ENCODE results near the gene C9orf50. TPM values are rescaled to one million over a fixed set of nuclear protein-coding genes. Genes with fewer than 3 reads are reported as not detected.

The C9orf50 gene
- total RNA-seq, 1 experiment from 2014 or later: not detected

GRCh38 chr9:129572517-129572916 lies 48.4 kb downstream of the C9orf50 start:
- H3K27ac ChIP-seq: no peak overlapping the region
- POLR2A ChIA-PET (ENCODE audit: unreplicated experiment): no interaction called here

GRCh38 chr9:129572052-129572425 lies 48.9 kb downstream of the C9orf50 start:
- CTCF ChIA-PET: interaction anchor here (0.8 kb wide), 1 partner anchor 397 kb away, joined by 3 read pairs; no protein-coding TSS in a partner anchor
- Histone ChIP-seq H3K4me2 (no peak overlapping the region), H3K4me1 (replicated peaks; ENCODE audit: insufficient read depth) (peaks cover 33% of the 10 kb centered on the region), H3K27ac (no peak overlapping the region), H3K4me3 (no peak overlapping the region), H3K79me2 (ENCODE audit: low read depth) (no peaks in the 10 kb centered on the region), H4K20me1 (ENCODE audit: insufficient read depth) (no peaks in the 10 kb centered on the region), H3K27me3 (ENCODE audit: insufficient read depth, low read depth) (no peaks in the 10 kb centered on the region), H3K9me3 (ENCODE audit: insufficient read depth, low read depth) (no peaks in the 10 kb centered on the region), H3F3A (ENCODE audit: insufficient read depth, low read depth) (peaks cover 21% of the 10 kb centered on the region), H2AFZ (no peak overlapping the region), H3K9me2 (ENCODE audit: insufficient read depth) (no peaks in the 10 kb centered on the region), H3K36me3 (ENCODE audit: low read depth) (no peaks in the 10 kb centered on the region)
- DNase-seq: no peak
- POLR2A ChIA-PET (ENCODE audit: unreplicated experiment): no interaction called here
- intact Hi-C loops (cut with micrococcal nuclease; ENCODE audit: unreplicated experiment): no loop called here
- TF ChIP-seq EZH2 (IDR thresholded peaks at IDR 0.05; ENCODE audit: low read depth): no peak
- TF ChIP-seq CTCF (conservative IDR thresholded peaks at IDR 0.05): no peak
- no TSS peak for BruUV-seq (replicated peaks)

More at GRCh38 chr9:129572517-129572916, 48.4 kb downstream of the C9orf50 start:
- no peak overlapping the region for H3K4me2 ChIP-seq
- H3K4me1 ChIP-seq (replicated peaks; ENCODE audit: insufficient read depth): peaks cover 28% of the 10 kb centered on the region
- no peaks in the 10 kb centered on the region for H4K20me1 ChIP-seq (ENCODE audit: insufficient read depth)
- H3F3A ChIP-seq (ENCODE audit: insufficient read depth, low read depth): peaks cover 21% of the 10 kb centered on the region
- no TSS peak for BruUV-seq (replicated peaks)
- no peak for DNase-seq
- no peaks in the 10 kb centered on the region for H3K36me3 ChIP-seq (ENCODE audit: low read depth)
- TF ChIP-seq EZH2 (IDR thresholded peaks at IDR 0.05; ENCODE audit: low read depth) (no peak), CTCF (conservative IDR thresholded peaks at IDR 0.05) (no peak)
- H3K9me2 ChIP-seq (ENCODE audit: insufficient read depth): no peaks in the 10 kb centered on the region
- no peaks in the 10 kb centered on the region for H3K79me2 ChIP-seq (ENCODE audit: low read depth)
- no peak overlapping the region for H3K4me3 ChIP-seq
- H3K27me3 ChIP-seq (ENCODE audit: insufficient read depth, low read depth): no peaks in the 10 kb centered on the region
- intact Hi-C loops (cut with micrococcal nuclease; ENCODE audit: unreplicated experiment): no loop called here
- no peak overlapping the region for H2AFZ ChIP-seq
- CTCF ChIA-PET: no interaction called here
- H3K9me3 ChIP-seq (ENCODE audit: insufficient read depth, low read depth): no peaks in the 10 kb centered on the region

- Histone ChIP-seq H3K79me2 (ENCODE audit: low read depth) (no peaks in the 10 kb centered on the region), H3K4me3 (no peak overlapping the region), H3K9me2 (ENCODE audit: insufficient read depth) (no peaks in the 10 kb centered on the region), H3K4me1 (replicated peaks; ENCODE audit: insufficient read depth) (peaks cover 36% of the 10 kb centered on the region), H2AFZ (0 out of 2 replicates have a peak overlapping the region, but pooled peaks have one; percentile 56), H3F3A (ENCODE audit: insufficient read depth, low read depth) (peaks cover 21% of the 10 kb centered on the region), H4K20me1 (ENCODE audit: insufficient read depth) (no peaks in the 10 kb centered on the region), H3K4me2 (peak overlapping the region; percentile 94), H3K36me3 (ENCODE audit: low read depth) (no peaks in the 10 kb centered on the region), H3K27ac (peak overlapping the region; percentile 90), H3K27me3 (ENCODE audit: insufficient read depth, low read depth) (no peaks in the 10 kb centered on the region), H3K9me3 (ENCODE audit: insufficient read depth, low read depth) (no peaks in the 10 kb centered on the region)
- TF ChIP-seq CTCF (conservative IDR thresholded peaks at IDR 0.05): no peak
- TF ChIP-seq EZH2 (IDR thresholded peaks at IDR 0.05; ENCODE audit: low read depth): no peak
- ChIA-PET POLR2A (ENCODE audit: unreplicated experiment) (interaction anchor here (1.0 to 1.8 kb wide), 2 partner anchors 25 to 88 kb away, joined by 3 to 14 read pairs; no protein-coding TSS in a partner anchor), CTCF (interaction anchor here (0.8 to 1.2 kb wide), 3 partner anchors 76 to 429 kb away, joined by 3 to 4 read pairs (median 3); no protein-coding TSS in a partner anchor)
- no peak for DNase-seq
- BruUV-seq (replicated peaks): no TSS peak
- intact Hi-C loops (cut with micrococcal nuclease; ENCODE audit: unreplicated experiment): loop anchor here (2.0 kb wide), 1 partner anchor 75 kb away; no protein-coding TSS in a partner anchor
Observed at GRCh38 chr9:129571298-129572051, 49.4 kb downstream of the C9orf50 start.
